ENCODE data around the gene GATAD2B. TPM values are rescaled to one million over a fixed set of nuclear protein-coding genes. Genes with fewer than 3 reads are reported as not detected.

GATAD2B gene
- polyA plus RNA-seq, 1 donor, result 34.8 TPM

GRCh38 chr1:153953859-153954365, 31.1 kb upstream of the GATAD2B start:
- no peak for DNase-seq

GRCh38 chr1:153951801-153952200, 29.0 kb upstream of the GATAD2B start:
- no peak for DNase-seq

- no peak for DNase-seq
These were observed 28.4 kb upstream of the GATAD2B start for GRCh38 chr1:153951183-153951582.

- DNase-seq, result peak; percentile 76
These were observed 24.0 kb upstream of the GATAD2B start, which contains the start of gene DENND4B for GRCh38 chr1:153946622-153947241. Gene DENND4B (minus strand): TSS chr1:153946718. CDS start chr1:153944374, 2,344 bp downstream.

GRCh38 chr1:153945795-153946621, 23.2 kb upstream of the GATAD2B start:
- DNase-seq, result peak; percentile 41

- peak; percentile 20 for DNase-seq
These were observed 22.5 kb upstream of the GATAD2B start for GRCh38 chr1:153945131-153945794.

- no peak for DNase-seq
These were observed 22.0 kb upstream of the GATAD2B start for GRCh38 chr1:153944827-153945117.

GRCh38 chr1:153944005-153944826, 21.4 kb upstream of the GATAD2B start:
- no peak for DNase-seq

- DNase-seq, result no peak
These were observed 20.2 kb upstream of the GATAD2B start for GRCh38 chr1:153942766-153943549.

GRCh38 chr1:153941826-153942725, 19.3 kb upstream of the GATAD2B start:
- DNase-seq, result no peak

- no peak for DNase-seq
These were observed 18.0 kb upstream of the GATAD2B start for GRCh38 chr1:153940756-153941155.

GRCh38 chr1:153939476-153939875, 16.7 kb upstream of the GATAD2B start:
- no peak for DNase-seq

GRCh38 chr1:153938996-153939395, 16.2 kb upstream of the GATAD2B start:
- DNase-seq, result no peak

- no peak for DNase-seq
These were observed 14.6 kb upstream of the GATAD2B start for GRCh38 chr1:153937331-153937730.

- DNase-seq, result no peak
These were observed 13.4 kb upstream of the GATAD2B start for GRCh38 chr1:153936011-153936802.

GRCh38 chr1:153934746-153935145, 12.0 kb upstream of the GATAD2B start:
- DNase-seq, result no peak

GRCh38 chr1:153933955-153934354, 11.2 kb upstream of the GATAD2B start:
- DNase-seq, result no peak

- DNase-seq, result no peak
These were observed 10.7 kb upstream of the GATAD2B start for GRCh38 chr1:153933430-153933829.

All from left kidney (tissue), 2 donors.